Stimulated activated effector memory CD8-positive, alpha-beta T cell treated with anti-CD3 and anti-CD28 coated beads, Interleukin-12 subunit alpha, Interleukin-12 subunit beta, amount 100 ng/mL, for 72 hours (primary cell): ENCODE data around the gene PLPP3.

ENCODE experiments used
- ATAC-seq: fragments of 150-1000 bp; cut with Tn5 transposase; 2 replicates; pipeline ENCODE4 v1.10.0; 2021
- DNase-seq, 2 donors: peaks; one replicate each; pipeline ENCODE4 v3.0.0; 2021 to 2022; ENCODE audit warnings: low spot score in 2 of 2
- H3K27ac Mint-ChIP-seq: one replicate; pipeline ENCODE4 v1.8.0; 2022; ENCODE audit warnings: mild to moderate bottlenecking, mixed read lengths
- H3K36me3 Mint-ChIP-seq: one replicate; pipeline ENCODE4 v1.8.0; 2022; ENCODE audit warnings: mild to moderate bottlenecking, mixed read lengths
- H3K4me1 Mint-ChIP-seq: one replicate; pipeline ENCODE4 v1.8.0; 2022; ENCODE audit warnings: mixed read lengths
- H3K4me3 Mint-ChIP-seq: one replicate; pipeline ENCODE4 v1.8.0; 2022; ENCODE audit warnings: mild to moderate bottlenecking, mixed read lengths
- H3K9me3 Mint-ChIP-seq: one replicate; pipeline ENCODE4 v1.8.0; 2022; ENCODE audit warnings: mixed read lengths

Gene PLPP3

DNA sequence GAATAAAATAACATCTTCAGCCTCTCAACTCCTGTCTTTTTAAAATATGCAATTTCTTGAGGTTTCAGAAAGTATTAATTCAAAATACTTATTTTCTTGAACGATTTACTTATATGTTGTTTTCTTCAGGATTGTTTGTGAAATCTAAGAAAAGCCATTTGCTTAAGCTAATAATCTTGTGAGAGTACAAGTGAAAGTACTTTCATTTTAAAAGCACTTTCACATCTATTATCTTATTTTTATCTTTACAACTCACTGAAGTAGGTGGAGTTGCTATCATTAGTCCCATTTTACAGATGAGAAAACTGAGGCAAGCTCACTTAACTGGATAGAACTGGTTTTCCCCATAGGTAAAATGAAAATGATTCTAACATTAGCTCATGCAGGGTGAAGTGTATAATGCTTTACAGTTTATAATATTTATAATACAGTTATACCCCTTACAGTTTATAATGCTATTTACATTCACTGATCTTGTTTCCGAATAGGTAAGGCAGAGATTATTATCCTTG is 4.7 kb upstream of the PLPP3 start:
- no peaks in the 10 kb centered on the region for H3K9me3 Mint-ChIP-seq
- H3K4me1 Mint-ChIP-seq = no peaks in the 10 kb centered on the region
- no peak for ATAC-seq
- no peaks in the 10 kb centered on the region for H3K36me3 Mint-ChIP-seq
- H3K27ac Mint-ChIP-seq = no peak overlapping the region
- DNase-seq = no peak
- H3K4me3 Mint-ChIP-seq = no peak overlapping the region

DNA sequence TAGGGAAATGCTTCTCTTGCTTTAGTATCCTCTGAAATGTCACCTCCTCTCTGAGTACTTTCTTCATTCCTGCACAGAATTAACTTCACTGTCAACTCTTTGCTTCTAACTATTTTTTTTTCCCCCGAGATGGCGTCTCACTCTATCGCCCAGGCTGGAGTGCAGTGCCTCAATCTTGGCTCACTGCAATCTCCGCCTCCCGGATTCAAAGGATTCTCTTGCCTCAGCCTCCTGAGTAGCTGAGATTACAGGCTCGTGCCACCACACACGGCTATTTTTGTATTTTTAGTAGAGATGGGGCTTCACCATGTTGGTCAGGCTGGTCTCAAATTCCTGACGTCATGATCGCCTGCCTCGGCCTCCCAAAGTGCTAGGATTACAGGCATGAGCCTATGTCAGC is 1.4 kb upstream of the PLPP3 start:
- no peak for ATAC-seq
- Mint-ChIP-seq H3K36me3 (no peaks in the 10 kb centered on the region), H3K4me1 (no peaks in the 10 kb centered on the region), H3K27ac (no peak overlapping the region), H3K9me3 (no peaks in the 10 kb centered on the region), H3K4me3 (no peak overlapping the region)
- no peak for DNase-seq

DNA sequence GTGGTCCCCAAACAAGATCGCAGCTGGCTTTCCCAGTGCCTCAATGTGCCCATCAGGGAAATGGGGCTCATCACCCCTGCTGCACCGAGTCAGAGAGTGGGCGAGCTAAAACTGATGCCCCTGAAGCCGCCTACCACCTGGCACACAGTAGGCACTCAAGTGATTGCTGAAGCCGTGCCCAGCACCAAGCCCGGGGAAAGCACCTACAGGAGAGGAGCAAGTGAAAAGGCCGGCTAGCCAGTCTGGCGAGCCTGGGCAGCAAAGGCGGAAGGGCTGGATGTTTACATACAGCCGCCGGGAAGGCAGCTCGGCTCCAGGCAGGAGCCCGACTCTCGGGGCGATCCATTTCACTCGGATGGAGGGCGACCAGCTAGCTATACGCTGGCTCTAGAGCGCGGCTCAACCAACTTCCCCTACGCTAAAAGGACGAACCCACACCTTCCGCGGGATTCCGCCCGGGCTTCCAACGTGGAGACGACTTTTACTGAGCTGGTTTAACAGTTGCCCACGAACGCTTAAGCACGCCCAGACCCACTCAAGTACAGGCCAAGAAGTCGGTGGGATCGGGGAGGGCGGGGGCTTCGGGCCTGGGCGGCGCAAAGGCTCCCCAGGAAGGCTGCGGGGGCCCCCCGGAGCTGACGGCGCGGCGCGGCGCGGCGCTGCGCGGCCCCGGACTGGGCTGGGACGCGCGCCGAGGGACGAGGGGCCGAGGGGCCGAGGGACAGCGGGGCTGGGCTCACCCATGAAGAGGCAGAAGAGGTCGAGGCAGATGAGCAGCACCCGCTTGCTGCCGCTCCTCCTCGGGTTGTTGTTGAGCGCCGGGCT is 1.0 kb downstream of the PLPP3 start:
- Mint-ChIP-seq H3K9me3 (no peaks in the 10 kb centered on the region), H3K36me3 (no peaks in the 10 kb centered on the region), H3K4me3 (peak overlapping the region; percentile 17), H3K4me1 (no peaks in the 10 kb centered on the region), H3K27ac (no peak overlapping the region)
- no peak for DNase-seq
- peak; percentile 36 for ATAC-seq

DNA sequence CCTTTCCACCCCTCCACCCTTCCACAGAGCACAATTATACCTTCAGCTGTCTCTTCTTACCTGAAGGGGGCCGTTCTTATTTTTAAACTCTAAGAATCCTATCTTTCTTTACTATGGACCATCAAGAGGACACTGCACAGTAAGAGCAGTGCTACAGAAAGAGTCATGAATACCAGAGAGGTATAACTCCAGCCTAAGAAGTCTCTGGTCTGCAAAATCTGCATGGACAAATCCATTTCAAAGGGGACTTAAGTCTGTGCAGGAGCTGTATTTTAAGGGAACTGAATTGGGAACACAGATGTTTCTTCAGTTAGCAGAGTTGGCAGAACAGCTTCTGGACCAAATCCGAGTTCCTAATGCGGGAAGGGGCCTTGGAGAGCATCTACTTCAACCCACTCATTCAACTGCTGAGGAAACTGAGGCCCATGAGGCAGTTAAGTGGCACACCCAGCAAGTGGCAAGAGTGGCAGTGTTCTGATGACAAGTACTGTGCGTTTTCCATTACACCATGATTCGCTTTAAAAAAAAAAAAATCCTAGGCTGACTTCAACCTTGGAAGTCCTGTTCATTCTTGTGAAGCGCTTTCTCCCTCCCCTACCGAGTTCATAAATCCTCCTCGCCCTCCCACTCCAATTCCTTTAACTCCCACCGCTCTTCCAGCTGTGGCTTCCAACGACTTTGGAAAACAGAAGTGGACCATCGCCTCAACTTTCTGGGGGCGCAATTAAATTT is 1.8 kb downstream of the PLPP3 start:
- Mint-ChIP-seq H3K4me1 (no peaks in the 10 kb centered on the region), H3K27ac (no peak overlapping the region), H3K36me3 (no peaks in the 10 kb centered on the region), H3K4me3 (peak overlapping the region; percentile 17), H3K9me3 (no peaks in the 10 kb centered on the region)
- DNase-seq = no peak
- ATAC-seq = no peak

GRCh38 chr1:56576880-56577405 is 2.4 kb downstream of the PLPP3 start:
- no peaks in the 10 kb centered on the region for H3K4me1 Mint-ChIP-seq
- DNase-seq = no peak
- no peak overlapping the region for H3K27ac Mint-ChIP-seq
- no peak overlapping the region for H3K4me3 Mint-ChIP-seq
- H3K9me3 Mint-ChIP-seq = no peaks in the 10 kb centered on the region
- no peaks in the 10 kb centered on the region for H3K36me3 Mint-ChIP-seq
- ATAC-seq = no peak

DNA sequence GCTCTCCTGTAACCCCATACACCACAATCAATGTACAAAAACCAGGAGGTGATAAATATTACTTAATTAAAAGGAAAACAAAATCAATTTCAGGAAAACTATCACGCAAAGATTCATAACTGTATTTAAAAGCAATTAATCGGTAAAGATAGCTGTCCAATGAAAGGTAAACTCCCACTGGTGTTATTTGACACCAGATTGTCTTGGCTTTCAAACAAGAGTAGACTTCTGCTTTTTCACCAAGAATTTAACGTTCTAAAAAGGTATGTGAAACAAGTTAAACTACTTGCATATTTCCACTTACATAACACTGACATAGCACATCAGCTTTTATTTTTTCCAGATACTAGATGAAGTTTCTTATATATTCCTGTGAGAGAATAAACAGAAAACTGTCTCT is 3.5 kb downstream of the PLPP3 start:
- no peak overlapping the region for H3K4me3 Mint-ChIP-seq
- no peak overlapping the region for H3K27ac Mint-ChIP-seq
- H3K9me3 Mint-ChIP-seq = no peaks in the 10 kb centered on the region
- no peaks in the 10 kb centered on the region for H3K36me3 Mint-ChIP-seq
- ATAC-seq (no peak), DNase-seq (no peak)
- no peaks in the 10 kb centered on the region for H3K4me1 Mint-ChIP-seq

DNA sequence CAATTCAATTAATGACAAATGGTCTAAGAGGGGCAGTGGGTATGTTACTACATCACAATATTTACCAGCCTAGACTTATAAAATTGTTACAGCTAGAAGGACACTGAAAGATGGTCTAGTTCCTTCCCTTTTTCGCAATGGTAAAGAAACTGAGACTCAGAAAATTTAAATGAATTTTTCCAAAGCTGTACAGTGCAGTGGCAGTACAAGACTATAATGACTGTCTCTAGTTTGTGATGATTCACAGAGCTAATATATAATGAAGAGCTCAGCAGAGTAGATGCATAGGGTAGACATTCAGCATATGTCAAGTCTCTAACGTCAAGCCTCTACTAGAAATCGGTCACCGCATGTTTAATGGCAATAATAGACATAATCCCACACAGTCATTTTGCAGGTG is 4.6 kb downstream of the PLPP3 start:
- H3K9me3 Mint-ChIP-seq = no peaks in the 10 kb centered on the region
- H3K4me3 Mint-ChIP-seq = no peak overlapping the region
- ATAC-seq = no peak
- no peaks in the 10 kb centered on the region for H3K4me1 Mint-ChIP-seq
- H3K36me3 Mint-ChIP-seq = no peaks in the 10 kb centered on the region
- no peak for DNase-seq
- H3K27ac Mint-ChIP-seq = no peak overlapping the region

DNA sequence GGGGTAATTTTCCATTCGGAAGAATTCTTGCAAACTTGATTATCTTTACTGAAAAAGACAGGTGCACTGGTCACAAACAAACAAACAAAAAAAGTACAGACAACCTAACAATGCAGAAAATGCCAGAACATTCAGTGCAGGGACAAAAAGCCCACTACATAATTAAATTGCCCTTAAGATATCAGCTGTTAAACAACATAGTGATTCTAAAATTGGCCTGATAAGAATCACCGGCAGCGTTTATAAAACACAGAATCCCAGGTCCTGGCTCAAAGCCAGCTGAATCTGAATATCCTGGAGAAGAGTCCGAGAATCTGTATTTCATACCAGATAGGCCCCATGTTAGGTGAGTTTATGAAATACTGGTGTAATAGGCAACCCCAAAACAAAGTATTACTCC is 6.1 kb downstream of the PLPP3 start:
- DNase-seq (no peak), ATAC-seq (no peak)
- no peak overlapping the region for H3K4me3 Mint-ChIP-seq
- H3K36me3 Mint-ChIP-seq = no peaks in the 10 kb centered on the region
- H3K27ac Mint-ChIP-seq = no peak overlapping the region
- H3K4me1 Mint-ChIP-seq = no peaks in the 10 kb centered on the region
- no peaks in the 10 kb centered on the region for H3K9me3 Mint-ChIP-seq

GRCh38 chr1:56572334-56573050 is 6.9 kb downstream of the PLPP3 start:
- H3K9me3 Mint-ChIP-seq = no peaks in the 10 kb centered on the region

GRCh38 chr1:56571448-56571847 is 7.9 kb downstream of the PLPP3 start:
- Mint-ChIP-seq H3K27ac (no peak overlapping the region), H3K36me3 (no peaks in the 10 kb centered on the region), H3K4me3 (no peak overlapping the region), H3K9me3 (no peaks in the 10 kb centered on the region), H3K4me1 (no peaks in the 10 kb centered on the region)
- no peak for ATAC-seq
- DNase-seq = no peak

More at GRCh38 chr1:56572334-56573050, 6.9 kb downstream of the PLPP3 start:
- no peaks in the 10 kb centered on the region for H3K36me3 Mint-ChIP-seq
- DNase-seq (no peak), ATAC-seq (no peak)
- H3K27ac Mint-ChIP-seq = no peak overlapping the region
- no peaks in the 10 kb centered on the region for H3K4me1 Mint-ChIP-seq
- H3K4me3 Mint-ChIP-seq = no peak overlapping the region

- no peak overlapping the region for H3K4me3 Mint-ChIP-seq
- no peaks in the 10 kb centered on the region for H3K36me3 Mint-ChIP-seq
- H3K4me1 Mint-ChIP-seq = no peaks in the 10 kb centered on the region
- no peaks in the 10 kb centered on the region for H3K9me3 Mint-ChIP-seq
- no peak overlapping the region for H3K27ac Mint-ChIP-seq
- DNase-seq = no peak
- ATAC-seq = no peak
Observed at GRCh38 chr1:56570924-56571372, 8.4 kb downstream of the PLPP3 start.

DNA sequence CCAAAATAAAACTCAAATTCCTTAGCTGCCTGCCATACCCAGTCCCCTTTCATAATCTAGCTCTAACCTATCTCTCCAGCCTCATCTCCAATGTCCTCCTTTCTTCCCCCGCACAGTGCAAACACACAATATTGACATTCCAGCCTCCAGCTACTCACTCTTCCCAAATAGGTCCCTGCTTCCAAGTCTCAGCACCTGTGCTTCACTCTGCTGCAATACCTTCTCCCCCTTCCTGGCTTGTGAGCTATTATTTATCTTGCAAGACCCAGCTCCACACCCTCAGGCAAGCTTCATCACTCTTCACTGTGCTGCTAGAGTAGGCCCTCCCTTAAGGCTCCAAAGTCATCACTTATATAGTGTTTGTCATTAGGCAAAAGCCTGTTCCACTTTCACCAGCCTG is 9.7 kb downstream of the PLPP3 start:
- H3K9me3 Mint-ChIP-seq = no peaks in the 10 kb centered on the region
- ATAC-seq = no peak
- no peaks in the 10 kb centered on the region for H3K36me3 Mint-ChIP-seq

GRCh38 chr1:56566994-56567393 is 12.4 kb downstream of the PLPP3 start:
- Mint-ChIP-seq H3K36me3 (no peaks in the 10 kb centered on the region), H3K9me3 (no peaks in the 10 kb centered on the region), H3K4me3 (no peak overlapping the region), H3K4me1 (no peaks in the 10 kb centered on the region), H3K27ac (no peak overlapping the region)
- no peak for DNase-seq
- no peak for ATAC-seq

More for the DNA sequence above, 9.7 kb downstream of the PLPP3 start:
- no peak overlapping the region for H3K27ac Mint-ChIP-seq
- DNase-seq = no peak
- no peak overlapping the region for H3K4me3 Mint-ChIP-seq
- no peaks in the 10 kb centered on the region for H3K4me1 Mint-ChIP-seq

GRCh38 chr1:56566061-56566744 is 13.2 kb downstream of the PLPP3 start:
- Mint-ChIP-seq H3K4me3 (no peak overlapping the region), H3K36me3 (no peaks in the 10 kb centered on the region), H3K27ac (no peak overlapping the region), H3K4me1 (no peaks in the 10 kb centered on the region), H3K9me3 (no peaks in the 10 kb centered on the region)
- DNase-seq = no peak
- no peak for ATAC-seq

DNA sequence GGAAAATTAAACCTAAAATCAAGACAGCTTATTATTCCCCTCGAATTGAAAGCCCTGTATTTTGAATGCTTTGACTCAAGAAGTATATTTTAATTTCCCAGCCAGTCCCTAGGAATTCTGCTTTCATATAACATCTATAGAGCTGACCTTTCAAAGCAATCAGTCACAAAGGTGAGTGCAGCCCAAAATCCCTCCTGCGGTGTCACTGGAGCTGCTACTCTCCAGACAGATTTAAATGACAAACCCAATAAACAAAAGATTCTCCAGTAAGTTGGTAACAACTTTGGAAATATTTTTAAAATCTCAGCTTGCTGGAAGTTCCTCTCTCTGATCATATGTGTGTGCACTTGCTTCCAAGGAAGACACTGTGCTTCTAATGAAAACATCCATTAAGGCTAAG is 14.7 kb downstream of the PLPP3 start:
- ATAC-seq (no peak), DNase-seq (no peak)
- H3K4me1 Mint-ChIP-seq = no peaks in the 10 kb centered on the region
- H3K4me3 Mint-ChIP-seq = no peak overlapping the region
- H3K36me3 Mint-ChIP-seq = no peaks in the 10 kb centered on the region
- no peak overlapping the region for H3K27ac Mint-ChIP-seq
- H3K9me3 Mint-ChIP-seq = no peaks in the 10 kb centered on the region
